ENCODE measurements around the gene CCDC179.

The CCDC179 gene

DNA sequence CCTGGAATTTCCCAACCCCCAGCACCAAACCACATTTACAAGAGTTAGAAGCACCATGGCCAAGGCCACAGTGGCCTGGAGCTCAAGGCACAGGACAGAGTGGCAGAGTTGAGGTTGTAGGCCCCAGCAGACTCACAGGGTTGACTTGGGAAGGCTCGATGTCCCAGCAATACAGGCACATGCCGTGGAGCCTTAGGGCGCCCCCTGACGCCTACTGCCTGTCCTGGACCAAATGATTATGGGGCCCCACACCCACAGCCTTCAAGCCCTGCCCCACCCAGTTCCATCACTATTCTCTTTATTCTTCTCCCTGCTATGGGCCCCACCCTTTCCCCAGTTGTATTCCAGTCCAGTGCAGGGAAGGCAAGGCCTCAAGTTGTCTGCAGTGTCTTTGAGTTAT is at the start of gene CCDC179:
Gene CCDC179, minus strand, starts transcription at position 234 of the 400 bp plus-strand sequence. Its CDS starts 53 bp downstream, at position 181.
- no peak for DNase-seq
- no peak for ATAC-seq

GRCh38 chr11:22903782-22904181 is 43.5 kb upstream of the CCDC179 start:
- DNase-seq (no peak), ATAC-seq (no peak)

- DNase-seq = no peak
Observed at GRCh38 chr11:22901603-22902002, 41.3 kb upstream of the CCDC179 start.

DNA sequence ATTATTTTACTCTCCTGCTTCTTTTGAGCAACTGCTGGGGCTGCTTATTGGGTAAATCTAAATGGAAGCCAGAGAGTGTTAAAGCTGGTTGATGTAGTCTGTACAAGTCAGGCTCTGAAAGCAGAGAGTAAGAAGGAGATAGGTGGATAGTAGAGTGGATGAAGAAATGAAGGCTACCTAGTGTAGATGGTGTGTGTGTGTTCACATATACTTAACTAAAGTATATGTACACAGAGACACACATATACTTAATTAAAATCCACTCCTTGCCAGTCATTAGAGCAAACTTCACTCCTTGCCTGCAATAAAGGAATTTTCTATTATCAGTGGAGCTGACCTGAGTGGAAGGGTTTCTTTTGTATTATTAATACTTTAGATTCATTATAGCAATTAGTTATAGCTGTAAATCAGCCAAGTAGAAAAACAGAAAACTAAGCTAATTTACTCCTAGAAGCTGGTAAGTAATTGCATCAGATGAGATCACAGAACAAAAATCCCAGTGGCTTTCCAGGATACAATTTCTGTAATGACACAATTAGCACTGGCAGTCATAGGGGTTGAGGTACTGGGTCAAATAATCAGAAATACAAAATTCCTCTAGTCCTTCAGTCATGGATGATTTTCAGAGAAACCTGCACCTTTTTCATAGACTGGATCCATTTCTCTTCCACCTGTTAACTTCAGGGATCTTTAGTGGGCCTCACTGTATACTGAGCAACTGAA is 40.7 kb upstream of the CCDC179 start:
- no peak for DNase-seq
- ATAC-seq = no peak

More at GRCh38 chr11:22901603-22902002, 41.3 kb upstream of the CCDC179 start:
- no peak for ATAC-seq

GRCh38 chr11:22898036-22898435 is 37.8 kb upstream of the CCDC179 start:
- ATAC-seq (no peak), DNase-seq (no peak)

DNA sequence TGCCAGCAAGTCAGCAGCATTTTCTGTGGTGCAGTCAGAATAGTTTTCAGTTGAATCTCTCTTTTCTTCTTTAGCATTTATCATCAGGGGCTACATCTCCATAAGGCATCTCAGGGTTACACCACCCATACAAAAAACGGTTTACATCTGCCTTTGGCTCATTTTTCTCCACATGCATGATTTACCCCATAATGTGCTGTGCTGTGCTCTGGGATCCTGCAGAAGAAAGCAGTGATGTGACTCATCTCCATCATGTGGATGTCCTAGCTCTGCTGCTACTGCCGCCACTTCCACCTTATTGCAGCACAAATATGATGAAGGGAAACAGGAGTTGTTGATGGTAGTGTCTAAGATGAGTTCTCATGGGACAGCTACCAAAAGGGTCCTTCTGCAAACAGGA is 30.0 kb upstream of the CCDC179 start:
- ATAC-seq = no peak

DNA sequence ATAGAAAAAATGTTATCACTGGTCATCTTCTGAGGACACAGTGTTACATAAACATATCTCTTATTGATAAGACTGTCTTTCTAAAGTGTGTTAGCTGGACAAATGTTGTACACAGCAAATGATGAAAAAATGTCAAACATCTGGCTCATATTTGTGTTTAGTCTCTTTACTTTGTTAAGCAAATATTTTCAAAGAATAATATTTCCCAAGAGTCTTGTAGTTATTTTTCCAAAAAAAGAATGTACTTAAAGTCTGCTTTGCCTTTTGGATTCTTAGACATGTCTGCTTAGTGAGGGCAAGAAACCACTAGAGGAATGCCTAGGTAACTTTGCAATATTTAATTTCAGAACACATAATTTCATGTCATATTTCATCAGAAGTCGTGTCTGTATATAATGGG is 23.9 kb upstream of the CCDC179 start:
- no peak for DNase-seq
- no peak for ATAC-seq

More for the DNA sequence above, 30.0 kb upstream of the CCDC179 start:
- no peak for DNase-seq

- DNase-seq (no peak), ATAC-seq (no peak)
Observed at GRCh38 chr11:22879630-22880029, 19.4 kb upstream of the CCDC179 start.

DNA sequence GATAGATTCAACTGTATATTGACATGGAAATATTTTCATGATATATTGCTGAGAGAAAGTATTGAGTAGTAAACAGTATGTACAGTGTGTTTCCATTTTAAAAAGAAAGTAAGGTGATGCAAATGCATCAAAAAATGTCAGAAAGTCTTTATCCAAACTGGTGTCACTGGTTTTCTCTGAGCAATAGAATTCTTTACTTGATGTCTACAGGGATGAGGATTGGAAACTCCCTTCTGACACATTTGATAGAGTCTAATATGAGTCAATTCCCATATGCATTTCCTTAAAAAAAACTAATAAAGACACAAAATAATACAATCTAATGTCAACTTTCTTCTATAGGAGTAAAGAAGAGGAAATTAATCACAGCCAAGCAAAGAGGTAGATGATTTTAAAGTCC is 18.3 kb upstream of the CCDC179 start:
- ATAC-seq (no peak), DNase-seq (no peak)

DNA sequence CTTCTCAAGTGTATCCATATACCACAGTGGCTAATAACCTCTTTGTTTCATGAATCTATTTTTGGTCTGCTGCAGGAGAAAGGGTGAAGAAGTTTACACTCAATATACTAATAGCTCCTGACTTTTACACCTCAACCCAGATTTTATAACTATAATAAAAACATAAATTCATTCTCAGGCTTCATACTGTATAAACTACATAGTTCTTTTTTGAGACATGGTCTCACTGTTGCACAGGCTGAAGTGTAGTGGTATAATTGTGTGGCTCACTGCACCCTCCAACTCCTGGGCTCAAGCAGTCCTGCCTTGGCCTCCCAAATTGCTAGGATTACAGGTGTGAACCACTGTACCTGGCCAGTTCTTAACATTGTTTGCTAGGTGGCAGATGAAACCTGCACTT is 17.8 kb upstream of the CCDC179 start:
- ATAC-seq (no peak), DNase-seq (no peak)

- peak; percentile 68 for DNase-seq
- peak; percentile 63 for ATAC-seq
Observed at GRCh38 chr11:22875869-22876473, 15.7 kb upstream of the CCDC179 start.

DNA sequence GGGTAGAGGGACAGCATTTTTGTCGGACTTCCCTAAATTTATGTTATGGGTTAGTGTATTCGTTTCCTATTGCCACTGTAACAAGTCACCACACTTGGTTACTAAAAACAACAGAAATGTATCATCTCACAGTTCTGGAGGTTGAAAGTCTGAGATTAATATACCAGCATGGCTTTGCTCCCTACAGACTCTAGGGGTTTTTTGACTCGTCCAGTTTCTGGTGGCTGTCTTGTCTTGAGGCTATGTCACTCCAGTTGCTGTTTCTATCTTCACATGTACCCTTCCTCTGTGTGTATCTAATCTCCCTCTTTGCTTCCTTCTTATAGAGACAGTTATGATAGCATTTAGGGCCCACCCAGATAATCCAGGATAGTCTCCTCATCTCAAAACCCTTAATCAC is 9.1 kb upstream of the CCDC179 start:
- ATAC-seq (no peak), DNase-seq (no peak)

GRCh38 chr11:22859756-22860155 is 518 bp downstream of the CCDC179 start:
- DNase-seq = no peak
- no peak for ATAC-seq

GRCh38 chr11:22851477-22851876 is 8.8 kb downstream of the CCDC179 start:
- DNase-seq (no peak), ATAC-seq (no peak)

DNA sequence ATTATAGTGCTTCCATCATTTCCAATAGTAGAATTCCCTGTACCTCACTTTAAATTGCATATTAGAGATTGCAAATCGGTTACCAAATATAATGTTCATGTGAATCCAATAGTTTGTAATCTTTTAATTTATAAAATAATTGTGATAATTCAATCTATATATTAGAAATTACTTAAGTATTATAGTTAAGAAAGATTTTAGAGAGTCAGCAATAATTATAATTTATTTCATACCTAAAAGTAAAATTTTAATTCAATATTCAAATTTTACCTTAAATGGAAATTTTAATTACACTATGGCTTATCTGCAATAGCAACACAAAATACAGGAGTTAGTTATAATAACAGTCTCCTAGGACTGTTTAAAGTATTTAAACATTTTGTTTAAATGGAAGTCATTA is 13.5 kb downstream of the CCDC179 start:
- DNase-seq (no peak), ATAC-seq (no peak)

DNA sequence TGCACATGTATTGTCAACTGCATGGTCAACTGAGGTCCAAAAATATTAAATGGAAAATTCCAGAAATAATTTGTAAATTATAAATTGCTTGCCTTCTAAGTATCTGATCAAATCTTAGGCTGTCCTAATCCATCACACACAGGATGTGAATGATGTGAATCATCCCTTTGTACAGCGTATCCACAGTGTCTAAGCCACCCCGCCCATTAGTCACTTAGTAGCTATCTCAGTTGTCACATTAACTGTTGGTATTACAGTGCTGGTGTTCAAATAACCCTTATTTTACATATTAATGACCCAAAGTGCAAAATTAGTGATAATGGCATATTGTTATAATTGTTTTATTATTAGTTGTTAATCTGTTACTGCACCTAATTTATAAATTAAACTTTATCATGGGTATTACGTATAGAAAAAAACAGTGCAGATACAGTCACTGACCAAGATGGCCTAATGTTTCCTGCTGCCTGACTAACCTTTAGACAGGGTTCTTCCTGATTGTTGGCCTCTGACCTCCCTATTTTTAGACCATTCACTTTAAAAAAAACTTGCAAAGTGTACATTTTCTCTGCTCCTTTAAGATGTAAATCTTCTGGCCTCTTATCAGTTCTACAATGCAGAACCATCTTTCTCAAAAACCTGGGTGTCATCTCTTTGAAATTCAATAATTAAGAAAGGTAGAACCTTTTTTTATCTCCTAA is 27.8 kb downstream of the CCDC179 start:
- ATAC-seq (no peak), DNase-seq (no peak)

DNA sequence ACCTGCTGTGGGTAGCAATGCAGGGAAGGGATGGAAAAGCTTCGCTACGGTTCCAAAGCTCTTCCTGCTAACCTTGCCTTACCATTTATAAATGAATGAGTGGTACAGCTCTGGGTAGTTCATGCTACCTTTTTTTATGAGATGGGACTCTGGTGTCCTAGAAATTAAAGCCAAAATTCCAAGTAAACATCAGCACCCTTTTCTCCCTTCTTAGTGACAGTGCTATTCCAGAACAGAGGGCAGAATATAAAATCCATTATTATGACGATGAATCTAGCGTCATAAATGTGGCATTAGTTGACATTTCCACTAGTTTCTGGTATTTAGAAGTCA is 30.2 kb downstream of the CCDC179 start:
- no peak for DNase-seq
- ATAC-seq = no peak

DNA sequence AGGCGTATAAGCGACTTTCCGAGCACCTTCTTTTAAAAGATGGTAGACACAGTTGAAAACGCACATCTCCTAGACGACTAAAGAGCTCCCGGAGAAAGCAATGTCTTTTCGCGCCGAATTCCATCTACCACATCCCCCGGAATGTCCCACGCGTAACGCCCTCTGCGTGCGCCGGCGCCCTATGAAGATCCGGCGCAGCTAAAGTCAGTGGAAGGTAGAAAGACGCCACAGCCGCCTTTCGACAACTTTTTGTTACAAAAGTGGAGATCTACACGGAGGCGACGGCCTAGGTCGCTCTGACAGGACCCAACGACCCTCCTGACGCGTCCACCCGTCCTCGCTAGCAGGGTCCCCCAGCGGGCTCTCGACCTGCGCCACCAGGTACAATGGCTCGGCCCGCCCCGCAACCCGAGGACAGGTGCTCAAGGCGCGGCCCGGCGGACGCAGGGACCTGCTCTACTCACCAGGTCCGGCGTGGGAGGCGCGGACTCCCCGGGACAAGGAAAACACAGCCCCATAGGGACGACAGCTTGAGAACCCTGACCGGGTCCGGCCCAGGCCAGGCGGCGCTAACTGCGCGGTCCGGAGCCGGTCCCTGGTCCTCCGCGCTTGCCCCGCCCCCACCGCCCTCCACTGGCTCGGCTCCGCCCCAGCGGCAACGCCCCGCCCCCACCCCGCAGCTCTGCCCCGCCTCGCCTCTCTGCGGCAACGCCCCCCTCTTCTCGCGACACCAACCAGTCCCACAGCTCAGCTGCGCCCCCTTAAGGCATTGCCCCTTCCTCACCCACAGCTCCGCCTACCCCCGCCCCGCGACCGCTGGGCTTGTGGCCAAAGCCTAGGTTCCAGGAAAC is 30.8 kb downstream of the CCDC179 start, which contains the start of gene SVIP:
Gene SVIP, minus strand, starts transcription at position 571 of the 851 bp plus-strand sequence. Its CDS starts 53 bp downstream, at position 518.
- DNase-seq = peak; percentile 97
- ATAC-seq = peak; percentile 93

DNA sequence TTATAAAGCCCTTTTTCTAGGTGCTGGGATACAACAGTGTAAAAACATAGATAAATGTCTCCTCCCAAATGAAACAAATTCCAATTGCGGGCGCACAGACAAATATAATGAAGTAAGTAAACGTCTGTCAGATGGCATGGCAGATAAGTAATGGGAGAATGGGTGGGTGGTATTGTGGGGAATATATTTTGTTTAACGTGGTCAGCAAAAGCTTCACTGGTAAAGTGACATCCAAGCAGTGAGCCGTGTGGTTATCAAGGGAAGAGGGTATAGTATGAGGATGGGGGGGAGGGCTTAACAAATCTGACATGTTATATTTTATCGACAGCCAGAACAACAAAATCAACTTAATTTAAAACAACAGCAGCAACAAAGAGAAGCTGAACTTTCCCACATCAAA is 31.9 kb downstream of the CCDC179 start:
- DNase-seq (no peak), ATAC-seq (no peak)

- DNase-seq = no peak
- no peak for ATAC-seq
Observed at GRCh38 chr11:22822203-22822602, 38.1 kb downstream of the CCDC179 start.

- DNase-seq = no peak
Observed at GRCh38 chr11:22809893-22810292, 50.4 kb downstream of the CCDC179 start.

DNA sequence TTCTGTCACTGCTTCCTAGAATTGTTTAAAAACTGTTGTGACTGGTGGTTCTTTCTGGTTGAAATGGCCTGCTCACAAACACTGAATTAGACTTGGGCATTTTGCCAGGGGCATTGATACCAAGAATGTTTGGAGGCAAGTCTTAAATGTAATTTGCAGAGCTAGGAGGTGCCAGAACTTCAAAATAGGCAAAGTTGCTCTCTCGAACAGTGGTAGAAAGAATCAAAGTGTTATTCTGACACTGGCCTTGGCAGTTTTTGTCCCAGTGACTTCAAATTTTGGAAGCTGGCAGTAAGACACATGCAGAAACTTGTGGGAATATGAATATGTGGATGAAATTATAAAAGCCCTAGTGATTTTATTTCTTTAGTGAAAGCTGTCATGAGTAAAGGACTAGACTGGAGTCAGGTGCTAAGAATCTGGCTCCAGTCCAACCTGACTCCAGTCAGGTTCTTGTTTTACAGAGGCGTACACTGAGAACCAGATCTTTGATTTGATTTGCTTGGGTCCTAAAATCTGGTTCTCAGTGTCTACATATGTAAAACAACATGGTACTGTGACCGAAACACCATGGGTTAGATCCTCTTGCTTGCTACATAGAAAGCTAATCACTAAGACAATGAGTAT is 51.6 kb downstream of the CCDC179 start:
- no peak for ATAC-seq
- no peak for DNase-seq

More at GRCh38 chr11:22809893-22810292, 50.4 kb downstream of the CCDC179 start:
- ATAC-seq = no peak
